K562 (cell line): Measurements from ENCODE around the gene CCDC194. TPM values are rescaled to one million over a fixed set of nuclear protein-coding genes. Genes with fewer than 3 reads are reported as not detected.

Experiments
- ATAC-seq: fragments of 200-7000 bp; cut with Tn5 transposase; 3 replicates; pipeline ENCODE4 v1.9.1; 2020; ENCODE audit warnings: moderate library complexity
- BruUV-seq: library from RNA; stranded (reverse); fragments of 400-500 nt; replicated peaks from 2 replicates; lab custom pipeline; 2021; lab: Mats Ljungman, UMichigan
- CTCF ChIA-PET: fragments of 300-600 bp; formaldehyde crosslinking; extraction: SDS; loops from one replicate; lab custom pipeline; 2021; ENCODE audit warnings: low intra/inter-chr PET ratio; lab: Yijun Ruan, JAX
- POLR2A ChIA-PET: fragments of 300-600, 350-650 bp; sonication (Branson Sonifier 250); formaldehyde crosslinking; extraction: SDS; loops from one replicate; lab custom pipeline; 2021; ENCODE audit warnings: antibody characterized with exemption, inconsistent platforms; lab: Yijun Ruan, JAX
- DNase-seq, 4 experiments: peaks; one replicate each; pipeline versions ENCODE4 v3.0.0 to v3.0.0-alpha.2; 2011 to 2018; ENCODE audit warnings: low spot score in 3 of 4, mixed read lengths in 3 of 4; ENCODE audit errors: extremely low read depth in 1 of 4
- FAIRE-seq: peaks from 2 replicates; lab custom pipeline; 2011; peaks lifted over from hg19 to GRCh38; lab: Jason Lieb, UNC
- H2AFZ ChIP-seq: 2 replicates; pipeline ENCODE4 v1.6.0; 2011; ENCODE audit warnings: low read depth, low read length, control low read depth, inconsistent platforms
- H3K27ac ChIP-seq: fragments of 200-600 bp; 3 replicates; pipeline ENCODE4 v1.8.0; 2011; ENCODE audit warnings: low read depth, mild to moderate bottlenecking, control low read depth, inconsistent platforms, low read length, moderate library complexity, mixed read lengths; ENCODE audit errors: extremely low read depth
- H3K27me3 ChIP-seq, 2 experiments: fragments of 300-600 bp in 1 of 2; 2 replicates in 1 of 2; 3 replicates in 1 of 2; pipeline versions ENCODE4 v1.6.0 to v1.8.0; 2011; ENCODE audit warnings: inconsistent platforms in 2 of 2, low read length in 2 of 2, mild to moderate bottlenecking in 1 of 2, mixed read lengths in 1 of 2, moderate library complexity in 1 of 2; ENCODE audit not compliant: control insufficient read depth in 2 of 2, insufficient read depth in 2 of 2
- H3K36me3 ChIP-seq: fragments of 300-600 bp; 3 replicates; pipeline ENCODE4 v1.8.0; 2011; ENCODE audit warnings: mild to moderate bottlenecking, low read length, inconsistent platforms; ENCODE audit not compliant: control insufficient read depth, insufficient read depth
- H3K4me1 ChIP-seq, 2 experiments: fragments of 200-600 bp in 1 of 2; replicated peaks in 1 of 2; 2 replicates in 1 of 2; 3 replicates in 1 of 2; pipeline versions ENCODE4 v1.5.1 to v1.8.0; 2011; ENCODE audit warnings: inconsistent platforms in 2 of 2, low read length in 2 of 2, mild to moderate bottlenecking in 1 of 2, mixed read lengths in 1 of 2, moderate library complexity in 1 of 2; ENCODE audit not compliant: control insufficient read depth in 2 of 2, insufficient read depth in 2 of 2
- H3K4me2 ChIP-seq: 2 replicates; pipeline ENCODE4 v1.6.1; 2011; ENCODE audit warnings: low read length, control low read depth, inconsistent platforms, mixed read lengths; ENCODE audit not compliant: insufficient read depth
- H3K4me3 ChIP-seq: fragments of 200-600 bp; sonication (generic), shearing (Covaris generic); 2 replicates; pipeline ENCODE4 v1.5.1; 2016; ENCODE audit warnings: control low read depth, inconsistent platforms
- H3K79me2 ChIP-seq: fragments of 200-600 bp; 3 replicates; pipeline ENCODE4 v1.8.0; 2011; ENCODE audit warnings: low read length, inconsistent platforms; ENCODE audit not compliant: control insufficient read depth, insufficient read depth
- H3K9ac ChIP-seq, 2 experiments: 2 replicates each; pipeline versions ENCODE4 v1.6.0 to v1.6.1; 2011; ENCODE audit warnings: low read depth in 2 of 2, low read length in 2 of 2, control low read depth in 1 of 2, inconsistent platforms in 1 of 2, mild to moderate bottlenecking in 1 of 2, mixed read lengths in 1 of 2; ENCODE audit not compliant: insufficient read depth in 1 of 2
- H3K9me1 ChIP-seq: one replicate; pipeline ENCODE4 v1.6.0; 2011; ENCODE audit warnings: inconsistent platforms, mild to moderate bottlenecking, low read length, moderate library complexity; ENCODE audit not compliant: control insufficient read depth, insufficient read depth
- H3K9me3 ChIP-seq: replicated peaks from 2 replicates; pipeline ENCODE4 v1.5.1; 2011; ENCODE audit warnings: low read depth, low read length, inconsistent platforms; ENCODE audit not compliant: control insufficient read depth, insufficient read depth
- H4K20me1 ChIP-seq: replicated peaks from 2 replicates; pipeline ENCODE4 v1.6.1; 2011; ENCODE audit warnings: low read length, inconsistent platforms, mixed read lengths; ENCODE audit not compliant: control insufficient read depth, insufficient read depth
- BMI1 ChIP-seq: fragments of 150-350 bp; IDR thresholded peaks from 2 replicates; pipeline ENCODE4 v1.6.1; 2014; ENCODE audit warnings: low read length
- CBX1 ChIP-seq: sonication (generic); IDR thresholded peaks from 2 replicates; pipeline ENCODE4 v1.6.1; 2016; ENCODE audit warnings: antibody characterized with exemption, low read depth, mild to moderate bottlenecking
- ELK3 ChIP-seq: fragments of 450-650 bp; formaldehyde crosslinking; IDR thresholded peaks from 2 replicates; pipeline ENCODE4 v1.4.0; 2020; ENCODE audit warnings: mild to moderate bottlenecking
- GTF2A2 ChIP-seq: IDR thresholded peaks from 2 replicates; pipeline ENCODE4 v1.6.1; 2016; ENCODE audit warnings: mild to moderate bottlenecking, missing genetic modification characterization, missing compliant biosample characterization
- GTF2F1 ChIP-seq: IDR thresholded peaks from 2 replicates; pipeline ENCODE4 v1.6.1; 2011; ENCODE audit warnings: low read depth, low read length, improper control_type of control experiment
- KDM1A ChIP-seq, 2 experiments: fragments of 450-650 bp; IDR thresholded peaks; 2 replicates each; pipeline ENCODE4 v1.6.1; 2016; ENCODE audit warnings: mild to moderate bottlenecking in 2 of 2
- MLX ChIP-seq, 2 experiments: fragments of 450-650 bp in 1 of 2; sonication (generic) in 1 of 2; formaldehyde crosslinking; conservative IDR thresholded peaks; 2 replicates each; pipeline versions ENCODE4 v1.4.0 to v1.8.1; 2020 to 2022; ENCODE audit warnings: mild to moderate bottlenecking in 1 of 2, missing genetic modification reagents in 1 of 2
- POLR3G ChIP-seq: IDR thresholded peaks from 2 replicates; pipeline ENCODE4 v1.6.1; 2011; ENCODE audit not compliant: insufficient read length, insufficient replicate concordance; ENCODE audit errors: extremely low read depth
- RBM25 ChIP-seq: fragments of 200-400 bp; formaldehyde crosslinking; IDR thresholded peaks from 2 replicates; pipeline ENCODE4 v1.6.1; 2018; ENCODE audit warnings: low read length, low read depth, moderate library complexity; ENCODE audit not compliant: severe bottlenecking
- SAP30 ChIP-seq: fragments of 200-600 bp; sonication (generic); IDR thresholded peaks from 2 replicates; pipeline ENCODE4 v1.6.1; 2012; ENCODE audit warnings: borderline replicate concordance, low read depth, mild to moderate bottlenecking, moderate library complexity, low read length, control low read depth, inconsistent platforms; ENCODE audit not compliant: insufficient read depth, poor library complexity, severe bottlenecking
- SMARCB1 ChIP-seq: IDR thresholded peaks from 2 replicates; pipeline ENCODE4 v1.6.1; 2011; ENCODE audit warnings: improper control_type of control experiment, low read depth; ENCODE audit not compliant: insufficient read length
- TFAM ChIP-seq: fragments of 250-450 bp; sonication (Bioruptor Pico); conservative IDR thresholded peaks from 2 replicates; pipeline ENCODE4 v1.5.0; 2021; ENCODE audit warnings: mild to moderate bottlenecking, moderate library complexity
- ZBTB17 ChIP-seq: fragments of 450-650 bp; formaldehyde crosslinking; IDR thresholded peaks from 2 replicates; pipeline ENCODE4 v1.4.0; 2020; ENCODE audit warnings: mild to moderate bottlenecking
- ZNF668 ChIP-seq: fragments of 250-450 bp; sonication (Bioruptor Pico); IDR thresholded peaks from 2 replicates; pipeline ENCODE4 v1.8.0; 2022; ENCODE audit warnings: mild to moderate bottlenecking, inconsistent platforms
- WGBS: fragments of 100-300 bp; shearing (Covaris generic); methylation state at CpG from one replicate; pipeline ENCODE4 v1.1.6; 2016; ENCODE audit warnings: low coverage, mixed read lengths; ENCODE audit not compliant: insufficient coverage; ENCODE audit errors: missing lambda C conversion rate; 5-methylcytosine and 5-hydroxymethylcytosine counted together
- in situ Hi-C: fragments of 300-500 bp; cut with MboI; formaldehyde crosslinking; loops from 4 replicates; pipeline ENCODE4 v1.15.0; 2018; ENCODE audit warnings: inconsistent platforms, mixed read lengths
- intact Hi-C: fragments of 100-400 bp; cut with micrococcal nuclease; formaldehyde crosslinking; loops from 2 replicates; pipeline ENCODE4 v1.14.2; 2022
- polyA plus RNA-seq, 8 experiments: library from polyadenylated mRNA; depleted of rRNA in 4 of 8; stranded (reverse) in 5 of 8; unstranded in 3 of 8; fragments of >200 nt; fragmentation: Nextera tagmentation in 2 of 8; fragmentation: Illumina TruSeq in 1 of 8; extraction: Ambion mirVana in 2 of 8; extraction: Trizol in 1 of 8; gene quantifications; 2 replicates each; pipeline versions ENCODE4 v1.2.1 to v1.2.3, GENCODE V29; 2011 to 2014; ENCODE audit warnings: inconsistent platforms in 1 of 8, missing spikeins in 1 of 8
- total RNA-seq, 7 experiments: library from RNA; depleted of rRNA in 6 of 7; stranded (reverse); fragments of >200 nt in 6 of 7; fragmentation: Illumina TruSeq in 2 of 7; extraction: Trizol in 2 of 7; gene quantifications; 2 replicates each; pipeline versions ENCODE4 v1.2.1 to v1.2.3, GENCODE V29; 2011 to 2021; ENCODE audit warnings: low replicate concordance in 1 of 7

Gene CCDC194
- total and polyA plus RNA-seq, 9 of the 15 experiments (the other 6 are each of a cell fraction or from before 2014, with no cell fraction given): 0.13 to 1.3 (median 0.39) TPM; not detected in 3

GRCh38 chr19:17421942-17422341, 27.9 kb upstream of the CCDC194 start:
- ChIA-PET POLR2A (interaction anchor here (0.8 kb wide), 1 partner anchor 162 kb away, joined by 3 read pairs; no protein-coding TSS in a partner anchor), CTCF (no interaction called here)
- Histone ChIP-seq H3K79me2 (peaks cover 6% of the 10 kb centered on the region; the same call in 2 of the 3 replicates), H3K4me1 (peaks cover 9 to 34% of the 10 kb centered on the region in 2 experiments; a peak in 3 of 5 replicates), H2AFZ (no peak overlapping the region), H4K20me1 (no peaks in the 10 kb centered on the region), H3K4me2 (no peak overlapping the region), H3K27ac (no peak overlapping the region), H3K36me3 (0 out of 3 replicates have a peak, but pooled peaks cover 4% of the 10 kb centered on the region), H3K9me3 (no peaks in the 10 kb centered on the region), H3K27me3 (no peaks in the 10 kb centered on the region), H3K9me1 (no peaks in the 10 kb centered on the region), H3K4me3 (no peak overlapping the region), H3K9ac (peak overlapping the region in 1 of 2 experiments; percentile 66; a peak in 2 of 4 replicates)
- ATAC-seq (no peak), DNase-seq (no peak), FAIRE-seq (no peak)
- BruUV-seq: no TSS peak
- in situ Hi-C loops (no loop called here), intact Hi-C loops (no loop called here)
- no peak for TF ChIP-seq POLR3G
- TF ChIP-seq ZBTB17 (CRISPR knock-in tag): no peak
- TF ChIP-seq ELK3 (CRISPR knock-in tag): no peak
- no peak for TF ChIP-seq GTF2A2 (tag)
- no peak for TF ChIP-seq SMARCB1
- no peak for TF ChIP-seq SAP30
- TF ChIP-seq TFAM: no peak
- no peak for TF ChIP-seq CBX1
- peak in 1 of 2 experiments; percentile 29; a peak in 1 of 4 replicates for TF ChIP-seq KDM1A (IDR thresholded peaks at IDR 0.05)
- TF ChIP-seq MLX (CRISPR knock-in tag; conservative IDR thresholded peaks at IDR 0.05): no peak
- no peak for TF ChIP-seq GTF2F1
- no peak for TF ChIP-seq ZNF668 (CRISPR knock-in tag)
- TF ChIP-seq BMI1: no peak
- peak; percentile 56 for TF ChIP-seq RBM25
- 89% methylated on average over 3 of the region's 4 CpGs for WGBS
